Effector CD8-positive, alpha-beta T cell (primary cell): ENCODE results near the gene SMYD5.

Experiments used
- DNase-seq: peaks from one replicate; lab custom pipeline; 2025; lab: John Stamatoyannopoulos, UW

Gene SMYD5

GRCh38 chr2:73238976-73239375 lies 24.9 kb downstream of the SMYD5 start:
- DNase-seq: no peak

GRCh38 chr2:73239776-73240175 lies 25.7 kb downstream of the SMYD5 start:
- no peak for DNase-seq

GRCh38 chr2:73243884-73244570 lies 30.0 kb downstream of the SMYD5 start:
- DNase-seq: no peak

- DNase-seq: no peak
Measured at GRCh38 chr2:73244580-73244979, 30.5 kb downstream of the SMYD5 start.

- DNase-seq: no peak
Measured at GRCh38 chr2:73246850-73247249, 32.8 kb downstream of the SMYD5 start.

GRCh38 chr2:73249636-73250035 lies 35.6 kb downstream of the SMYD5 start:
- DNase-seq: no peak

GRCh38 chr2:73250872-73251846 lies 37.1 kb downstream of the SMYD5 start:
- DNase-seq: no peak

- DNase-seq: no peak
Measured at GRCh38 chr2:73252238-73253027, 38.4 kb downstream of the SMYD5 start.

GRCh38 chr2:73253400-73253799 lies 39.4 kb downstream of the SMYD5 start:
- DNase-seq: no peak

GRCh38 chr2:73253901-73254300 lies 39.9 kb downstream of the SMYD5 start:
- no peak for DNase-seq

GRCh38 chr2:73254343-73255006 lies 40.4 kb downstream of the SMYD5 start:
- DNase-seq: no peak

GRCh38 chr2:73255007-73255644 lies 41.1 kb downstream of the SMYD5 start:
- DNase-seq: no peak

GRCh38 chr2:73255907-73256617 lies 42.0 kb downstream of the SMYD5 start:
- DNase-seq: no peak

GRCh38 chr2:73256618-73256922 lies 42.5 kb downstream of the SMYD5 start:
- DNase-seq: no peak

- DNase-seq: no peak
Measured at GRCh38 chr2:73257021-73257420, 43.0 kb downstream of the SMYD5 start.

GRCh38 chr2:73257425-73258125 lies 43.5 kb downstream of the SMYD5 start:
- DNase-seq: no peak

GRCh38 chr2:73258186-73258912 lies 44.3 kb downstream of the SMYD5 start:
- DNase-seq: no peak

- no peak for DNase-seq
Measured at GRCh38 chr2:73258913-73259215, 44.8 kb downstream of the SMYD5 start.

- DNase-seq: no peak
Measured at GRCh38 chr2:73259276-73259675, 45.2 kb downstream of the SMYD5 start.
